GM19438 (cell line): ENCODE results near the gene OTOP1.
"Not testable (repeated sequence)": the region's sequence is repeated elsewhere in the genome, so short reads cannot be mapped to it uniquely, and the experiment has no call there.

ENCODE experiments used
- ATAC-seq: cut with Tn5 transposase; IDR thresholded peaks from one replicate; pipeline ENCODE4 v1.9.1; 2021; ENCODE audit warnings: low read depth; ENCODE audit not compliant: unreplicated experiment

The OTOP1 gene

GRCh38 chr4:4226606-4227438 is at the start of gene OTOP1:
Gene OTOP1, minus strand, starts transcription at chr4:4226929. Its CDS starts 65 bp downstream, at chr4:4226864.
- no peak for ATAC-seq

- no peak for ATAC-seq
Measured at GRCh38 chr4:4274226-4274625, 47.5 kb upstream of the OTOP1 start.

GRCh38 chr4:4271912-4272311 is 45.2 kb upstream of the OTOP1 start:
- ATAC-seq, result no peak

GRCh38 chr4:4270529-4270928 is 43.8 kb upstream of the OTOP1 start:
- no peak for ATAC-seq

GRCh38 chr4:4269856-4270255 is 43.1 kb upstream of the OTOP1 start:
- ATAC-seq, result no peak

GRCh38 chr4:4269331-4269731 is 42.6 kb upstream of the OTOP1 start:
- ATAC-seq, result no peak

GRCh38 chr4:4268776-4269175 is 42.0 kb upstream of the OTOP1 start:
- ATAC-seq, result no peak

- ATAC-seq, result no peak
Measured at GRCh38 chr4:4267981-4268380, 41.3 kb upstream of the OTOP1 start.

- ATAC-seq, result peak; percentile 78
Measured at GRCh38 chr4:4260185-4260751, 33.5 kb upstream of the OTOP1 start.

GRCh38 chr4:4259484-4260100 is 32.9 kb upstream of the OTOP1 start:
- ATAC-seq, result no peak

- not testable (repeated sequence) for ATAC-seq
Measured at GRCh38 chr4:4257705-4258104, 31.0 kb upstream of the OTOP1 start.

GRCh38 chr4:4256799-4257198 is 30.1 kb upstream of the OTOP1 start:
- no peak for ATAC-seq

- no peak for ATAC-seq
Measured at GRCh38 chr4:4254666-4255065, 27.9 kb upstream of the OTOP1 start.

GRCh38 chr4:4254199-4254598 is 27.5 kb upstream of the OTOP1 start:
- no peak for ATAC-seq

GRCh38 chr4:4249866-4250265 is 23.1 kb upstream of the OTOP1 start:
- no peak for ATAC-seq

- ATAC-seq, result not testable (repeated sequence)
Measured at GRCh38 chr4:4249342-4249741, 22.6 kb upstream of the OTOP1 start.

GRCh38 chr4:4248885-4249203 is 22.1 kb upstream of the OTOP1 start:
- ATAC-seq, result no peak

- peak; percentile 97 for ATAC-seq
Measured at GRCh38 chr4:4248029-4248884, 21.5 kb upstream of the OTOP1 start, which contains the start of gene TMEM128. Gene TMEM128, minus strand, starts transcription at chr4:4248223. Its CDS starts 21 bp downstream, at chr4:4248202.

GRCh38 chr4:4247696-4248028 is 20.9 kb upstream of the OTOP1 start:
- ATAC-seq, result no peak

- no peak for ATAC-seq
Measured at GRCh38 chr4:4245172-4245571, 18.4 kb upstream of the OTOP1 start.

- ATAC-seq, result not testable (repeated sequence)
Measured at GRCh38 chr4:4239551-4239950, 12.8 kb upstream of the OTOP1 start.
